GM12872 (cell line): ENCODE data around the gene LRP8.

Experiments used
- CTCF ChIP-seq: IDR thresholded peaks from 3 replicates; pipeline ENCODE4 v1.5.1; 2011; ENCODE audit warnings: low read depth, mild to moderate bottlenecking, low read length, moderate library complexity; ENCODE audit not compliant: insufficient read depth

Gene LRP8

GRCh38 chr1:53303726-53304515 lies 23.9 kb downstream of the LRP8 start:
- no peak for TF ChIP-seq CTCF

- TF ChIP-seq CTCF, result no peak
These were observed 24.6 kb downstream of the LRP8 start for GRCh38 chr1:53303243-53303642.

GRCh38 chr1:53299233-53299632 lies 28.6 kb downstream of the LRP8 start:
- no peak for TF ChIP-seq CTCF

GRCh38 chr1:53298045-53298637 lies 29.7 kb downstream of the LRP8 start:
- no peak for TF ChIP-seq CTCF

- TF ChIP-seq CTCF, result no peak
These were observed 30.7 kb downstream of the LRP8 start for GRCh38 chr1:53297195-53297594.

GRCh38 chr1:53296117-53296749 lies 31.6 kb downstream of the LRP8 start:
- TF ChIP-seq CTCF, result no peak

GRCh38 chr1:53295726-53296116 lies 32.1 kb downstream of the LRP8 start:
- TF ChIP-seq CTCF, result no peak
